GM21786 (cell line): ENCODE measurements around the gene CABLES1.
"Not testable (repeated sequence)": the region's sequence is repeated elsewhere in the genome, so short reads cannot be mapped to it uniquely, and the experiment has no call there.

Experiments used
- ATAC-seq: cut with Tn5 transposase; IDR thresholded peaks from one replicate; pipeline ENCODE4 v1.9.1; 2021; ENCODE audit not compliant: unreplicated experiment

CABLES1 gene

GRCh38 chr18:23109163-23109562 is 26.1 kb upstream of the CABLES1 start:
- ATAC-seq, result not testable (repeated sequence)

DNA sequence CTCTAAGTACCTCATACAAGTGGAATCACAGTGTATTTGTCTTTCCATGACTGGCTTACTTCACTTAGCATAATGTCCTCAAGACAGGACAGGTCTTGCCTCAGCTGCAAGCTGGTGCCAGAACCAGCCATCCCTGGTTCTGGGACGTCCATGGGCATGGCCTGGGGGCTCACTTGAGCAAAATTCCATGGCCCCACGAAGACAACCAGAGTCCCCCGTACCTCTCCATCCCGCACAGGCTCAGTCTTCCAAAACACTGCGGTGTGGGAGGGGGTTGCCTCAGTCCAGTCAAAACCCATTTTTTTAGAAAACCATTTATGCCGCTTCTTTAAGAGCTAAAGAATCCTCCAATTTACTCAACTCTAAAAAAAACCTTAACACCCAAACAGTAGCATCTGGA is 21.7 kb upstream of the CABLES1 start:
- ATAC-seq, result no peak

- ATAC-seq, result no peak
Measured at GRCh38 chr18:23114171-23114881, 21.0 kb upstream of the CABLES1 start.

- no peak for ATAC-seq
Measured at GRCh38 chr18:23114911-23115310, 20.4 kb upstream of the CABLES1 start.

GRCh38 chr18:23115683-23116096 is 19.6 kb upstream of the CABLES1 start:
- no peak for ATAC-seq

GRCh38 chr18:23121133-23121532 is 14.2 kb upstream of the CABLES1 start:
- ATAC-seq, result no peak

DNA sequence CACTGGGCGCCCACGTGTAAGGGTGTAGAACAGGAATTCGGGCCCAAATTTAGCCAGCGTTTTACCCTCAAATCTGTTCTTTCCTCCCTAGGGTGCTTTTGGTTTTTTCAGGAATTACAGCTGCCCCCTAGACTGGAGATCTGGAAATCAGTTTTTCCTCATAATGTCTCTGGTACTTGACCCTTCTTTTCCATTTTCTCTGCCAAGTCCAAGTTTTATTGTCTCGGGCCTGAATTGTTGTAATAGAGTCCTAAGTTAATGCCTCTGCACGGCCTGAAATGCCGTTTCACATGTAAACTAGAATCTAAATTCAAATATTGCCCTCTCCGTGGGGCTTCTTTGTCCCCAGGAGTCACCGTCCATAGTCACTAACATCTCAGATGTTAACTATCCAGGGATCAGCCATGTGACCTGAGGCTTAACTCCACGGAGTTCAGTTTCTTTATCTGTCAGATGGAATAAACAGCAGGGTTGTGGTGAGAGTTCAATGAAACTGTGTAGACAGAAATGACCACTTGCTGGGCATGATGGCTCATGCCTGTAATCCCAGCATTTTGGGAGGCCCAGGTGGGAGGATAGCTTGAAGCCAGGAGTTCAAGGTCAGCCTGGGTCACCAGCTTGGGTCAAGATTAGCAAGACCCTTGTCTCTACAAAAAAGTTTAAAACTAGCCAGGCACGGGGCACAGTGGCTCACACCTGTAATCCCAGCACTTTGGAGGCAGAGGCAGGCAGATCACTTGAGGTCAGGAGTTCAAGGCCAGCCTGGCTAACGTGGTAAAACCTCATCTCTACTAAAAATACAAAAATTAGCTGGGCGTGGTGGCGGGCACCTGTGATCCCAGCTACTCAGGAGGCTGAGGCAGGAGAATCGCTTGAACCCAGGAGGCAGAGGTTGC is 12.7 kb upstream of the CABLES1 start:
- ATAC-seq, result no peak

- ATAC-seq, result no peak
Measured at GRCh38 chr18:23126376-23127056, 8.8 kb upstream of the CABLES1 start.

- ATAC-seq, result no peak
Measured at GRCh38 chr18:23127090-23127489, 8.2 kb upstream of the CABLES1 start.

DNA sequence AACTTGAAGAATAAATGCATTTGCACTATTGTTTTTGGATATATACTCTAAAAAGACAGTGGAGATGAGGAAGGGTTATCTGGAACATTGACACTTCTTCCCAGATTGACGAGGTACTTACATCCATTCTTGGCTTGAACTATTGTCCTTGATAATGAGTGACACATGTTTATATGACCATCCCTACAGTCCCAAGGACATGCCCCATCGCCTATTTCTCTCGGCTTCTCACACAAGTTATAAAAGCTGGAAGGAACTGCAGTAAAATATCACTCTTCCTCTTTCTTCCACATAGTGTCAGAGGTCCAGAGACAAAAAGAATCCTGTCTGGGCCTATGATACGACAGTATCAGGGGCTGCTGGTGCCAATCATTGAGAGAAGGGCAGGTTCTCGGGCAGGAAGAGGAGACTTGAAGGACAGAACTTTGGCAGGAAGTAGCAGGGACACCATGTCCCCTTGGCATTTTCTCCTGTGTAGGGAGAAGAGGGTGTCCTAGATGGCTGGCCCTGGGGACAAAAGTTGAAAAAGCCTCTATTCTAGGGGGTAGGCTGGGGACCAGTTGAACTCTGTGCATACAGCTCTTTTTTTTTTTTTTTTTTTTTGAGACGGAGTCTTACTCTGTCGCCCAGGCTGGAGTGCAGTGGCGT is 5.8 kb upstream of the CABLES1 start:
- no peak for ATAC-seq

DNA sequence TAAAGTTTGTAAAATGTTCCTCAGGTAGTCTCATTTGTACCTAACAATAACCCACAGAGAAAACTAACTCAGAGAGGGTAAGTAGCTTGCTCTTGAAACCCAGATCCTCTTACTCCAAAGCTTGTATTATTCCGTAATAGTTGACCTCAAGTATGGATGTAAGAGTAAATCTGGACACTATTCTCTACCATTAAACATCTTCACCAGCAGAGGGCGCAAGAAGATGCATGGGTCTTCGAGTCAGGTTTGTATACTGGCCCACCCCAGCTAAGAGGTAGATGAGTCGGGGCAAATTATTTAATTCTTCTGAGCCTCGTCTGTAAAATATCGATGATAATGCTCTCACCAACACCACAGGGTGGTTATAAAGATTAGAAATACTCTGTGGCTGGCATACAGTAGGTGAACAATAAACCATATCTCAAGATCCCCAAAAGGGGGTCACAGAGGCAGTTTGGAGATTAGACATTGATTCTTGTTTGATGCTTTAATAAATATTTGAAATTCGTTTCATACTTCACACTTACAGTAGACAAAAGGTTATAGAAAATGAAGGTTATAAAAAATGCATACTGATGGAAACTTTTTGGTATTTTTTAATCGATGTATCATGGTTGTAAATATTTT is 3.5 kb upstream of the CABLES1 start:
- ATAC-seq, result no peak

DNA sequence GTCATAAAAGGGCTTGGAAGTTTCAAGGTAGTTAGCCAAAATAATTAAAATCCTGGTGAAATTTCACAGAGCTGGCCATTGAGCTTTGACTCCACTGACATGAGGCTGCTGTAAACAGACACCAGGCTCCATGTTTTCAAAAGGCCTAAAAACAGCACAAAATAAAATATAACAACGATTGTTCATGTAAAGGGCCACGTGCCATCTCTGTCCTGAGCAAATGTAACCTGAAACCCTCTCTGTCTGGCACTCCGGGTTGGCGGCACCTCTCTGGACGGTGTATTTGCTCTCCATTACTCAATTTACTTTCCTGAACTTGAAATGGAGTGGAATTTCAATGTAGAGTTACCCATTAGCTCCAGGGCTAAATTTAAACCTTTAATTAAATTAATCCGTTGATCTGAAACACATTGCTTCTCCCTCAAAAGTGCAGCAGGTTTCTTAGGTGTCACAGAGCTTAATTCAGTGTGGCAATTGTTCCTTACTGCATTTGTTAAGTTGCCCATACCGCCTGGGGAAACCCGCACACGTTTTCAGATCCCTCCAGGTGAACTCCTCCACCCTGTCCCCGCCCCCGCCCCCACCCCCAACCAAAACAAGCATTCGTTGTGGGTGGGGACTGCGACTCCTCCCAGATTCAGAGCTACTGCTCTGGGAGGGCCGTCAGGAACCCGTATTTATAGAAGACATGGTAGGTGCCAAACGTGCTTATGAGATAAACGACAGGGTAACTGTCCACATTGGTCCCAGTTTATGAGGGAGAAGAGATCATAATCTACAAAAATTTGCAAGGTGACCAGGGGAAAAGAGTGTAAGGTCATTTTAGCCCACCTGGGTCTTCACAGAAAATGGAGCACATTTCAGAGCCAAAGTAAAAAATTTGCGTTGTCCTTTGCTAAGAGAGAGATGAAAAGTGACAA is 1.2 kb upstream of the CABLES1 start:
- ATAC-seq, result peak; percentile 42

- ATAC-seq, result no peak
Measured at GRCh38 chr18:23135550-23136325, 453 bp downstream of the CABLES1 start.

DNA sequence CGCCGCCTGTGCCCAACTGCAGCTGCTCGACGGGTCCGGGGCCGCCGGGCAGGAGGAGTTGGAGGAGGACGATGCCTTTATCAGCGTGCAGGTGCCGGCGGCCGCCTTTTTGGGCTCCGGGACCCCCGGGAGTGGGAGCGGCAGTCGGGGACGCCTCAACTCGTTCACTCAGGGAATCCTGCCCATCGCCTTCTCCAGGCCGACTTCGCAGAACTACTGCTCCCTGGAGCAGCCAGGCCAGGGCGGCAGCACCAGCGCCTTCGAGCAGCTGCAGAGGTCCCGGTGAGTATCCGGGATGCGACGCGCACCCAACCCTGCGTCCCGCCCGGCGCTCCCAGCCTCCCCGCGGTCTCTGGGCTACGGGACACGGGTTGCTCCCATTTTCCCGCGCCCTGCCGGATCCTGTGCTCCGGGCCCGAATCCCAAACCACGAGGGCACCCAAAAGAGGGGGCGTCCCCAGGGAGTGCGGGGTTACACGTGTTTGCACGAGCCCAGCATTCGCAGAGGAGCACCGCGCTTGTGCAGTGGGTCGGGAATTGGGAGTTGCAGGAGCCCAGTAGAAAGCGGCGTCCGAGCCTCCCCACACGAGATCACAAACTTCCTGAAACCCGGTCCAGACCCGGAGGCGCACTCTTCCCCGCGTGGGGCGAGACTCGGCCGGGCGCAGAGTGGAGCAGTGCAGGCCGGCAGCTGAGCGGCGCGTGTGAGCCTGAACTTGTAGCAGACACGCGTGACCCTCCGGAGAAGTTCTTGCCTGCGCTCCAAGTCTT is 1.2 kb downstream of the CABLES1 start:
- ATAC-seq, result no peak

DNA sequence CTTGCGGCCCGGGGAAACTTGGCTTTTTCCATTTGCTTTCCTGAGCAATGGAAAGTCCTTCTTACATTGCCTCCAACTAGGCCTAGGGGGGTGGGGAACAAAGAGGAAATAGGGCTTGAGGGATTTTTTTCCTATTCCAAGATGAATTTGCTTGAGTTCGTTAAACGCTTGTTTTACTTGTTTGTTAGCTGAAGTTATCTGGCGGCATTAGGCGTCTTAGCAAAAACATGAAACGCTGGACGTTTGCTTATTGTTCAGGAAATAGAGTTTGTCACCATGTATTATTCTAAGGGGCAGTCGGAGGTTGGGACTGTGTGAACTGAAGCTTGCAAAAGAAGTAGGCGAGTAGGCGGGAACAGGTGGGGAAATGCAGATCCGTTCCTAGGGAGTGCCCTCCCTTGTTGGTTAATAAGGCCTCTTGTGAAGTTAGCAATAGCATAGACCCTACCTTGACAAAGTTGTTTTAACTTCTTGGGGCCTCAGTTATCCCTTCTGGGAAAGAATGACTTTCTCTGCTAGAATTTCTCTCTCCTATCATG is 1.9 kb downstream of the CABLES1 start:
- no peak for ATAC-seq

GRCh38 chr18:23137788-23138216 is 2.5 kb downstream of the CABLES1 start:
- no peak for ATAC-seq

DNA sequence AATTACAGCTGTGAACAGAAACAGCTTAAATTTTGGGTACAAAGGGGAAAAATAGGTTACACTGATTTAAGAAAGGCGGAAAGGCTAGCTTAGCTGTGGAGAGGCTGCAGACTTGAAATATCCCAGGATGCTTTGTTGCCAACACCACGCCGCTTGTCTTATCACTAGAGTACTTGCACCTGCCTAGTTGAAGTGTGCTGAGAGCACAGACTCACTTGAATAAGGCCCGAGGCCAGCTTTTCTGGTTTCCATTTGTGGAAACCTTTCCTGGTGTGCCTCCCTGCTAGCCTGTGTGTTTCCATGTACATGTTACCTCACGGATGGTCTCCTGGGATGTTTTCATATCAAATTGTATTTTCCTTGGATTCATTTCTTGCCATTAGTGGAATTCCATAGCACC is 3.2 kb downstream of the CABLES1 start:
- no peak for ATAC-seq
